HG03064 (cell line): ENCODE data around the gene SLC22A16.

Experiments used
- ATAC-seq: cut with Tn5 transposase; IDR thresholded peaks from one replicate; pipeline ENCODE4 v1.9.1; 2021; ENCODE audit warnings: low read depth; ENCODE audit not compliant: unreplicated experiment

SLC22A16 gene

GRCh38 chr6:110409794-110410193 lies 66.6 kb downstream of the SLC22A16 start:
- no peak for ATAC-seq

- no peak for ATAC-seq
Observed at GRCh38 chr6:110408901-110409300, 67.5 kb downstream of the SLC22A16 start.

- ATAC-seq = no peak
Observed at GRCh38 chr6:110404607-110405006, 71.8 kb downstream of the SLC22A16 start.

GRCh38 chr6:110401585-110402176 lies 74.7 kb downstream of the SLC22A16 start:
- ATAC-seq = no peak

- ATAC-seq = no peak
Observed at GRCh38 chr6:110400208-110400607, 76.2 kb downstream of the SLC22A16 start.

- no peak for ATAC-seq
Observed at GRCh38 chr6:110399219-110400071, 77.0 kb downstream of the SLC22A16 start.

- ATAC-seq = no peak
Observed at GRCh38 chr6:110398778-110399177, 77.6 kb downstream of the SLC22A16 start.

GRCh38 chr6:110395221-110395620 lies 81.2 kb downstream of the SLC22A16 start:
- no peak for ATAC-seq

- no peak for ATAC-seq
Observed at GRCh38 chr6:110394409-110394808, 82.0 kb downstream of the SLC22A16 start.

- no peak for ATAC-seq
Observed at GRCh38 chr6:110392727-110393126, 83.7 kb downstream of the SLC22A16 start.

- ATAC-seq = no peak
Observed at GRCh38 chr6:110390404-110390803, 86.0 kb downstream of the SLC22A16 start.

GRCh38 chr6:110389689-110390382 lies 86.6 kb downstream of the SLC22A16 start:
- ATAC-seq = no peak

- ATAC-seq = no peak
Observed at GRCh38 chr6:110387986-110388385, 88.4 kb downstream of the SLC22A16 start.

- no peak for ATAC-seq
Observed at GRCh38 chr6:110385458-110385863, 91.0 kb downstream of the SLC22A16 start.

- no peak for ATAC-seq
Observed at GRCh38 chr6:110378552-110378951, 97.9 kb downstream of the SLC22A16 start.
